HepG2 (cell line): ENCODE results near the gene INKA2. TPM values are rescaled to one million over a fixed set of nuclear protein-coding genes. Genes with fewer than 3 reads are reported as not detected.

Experiments used
- EEA1 ChIP-seq: sonication (generic); formaldehyde crosslinking; IDR thresholded peaks from 2 replicates; pipeline ENCODE4 v1.5.1; 2020; ENCODE audit warnings: mild to moderate bottlenecking, missing genetic modification reagents, borderline replicate concordance
- HOXA3 ChIP-seq: sonication (generic); formaldehyde crosslinking; IDR thresholded peaks from 2 replicates; pipeline ENCODE4 v1.5.0; 2020; ENCODE audit warnings: missing genetic modification reagents
- ISX ChIP-seq: sonication (generic); formaldehyde crosslinking; conservative IDR thresholded peaks from 2 replicates; pipeline ENCODE4 v1.5.0; 2020; ENCODE audit warnings: missing genetic modification reagents
- KDM5B ChIP-seq: sonication (generic); formaldehyde crosslinking; IDR thresholded peaks from 2 replicates; pipeline ENCODE4 v1.4.0; 2020; ENCODE audit warnings: missing genetic modification reagents, mild to moderate bottlenecking, borderline replicate concordance
- MBD4 ChIP-seq: IDR thresholded peaks from 2 replicates; pipeline ENCODE4 v1.6.1; 2012; ENCODE audit warnings: low read length, inconsistent platforms, borderline replicate concordance
- NCOA1 ChIP-seq: sonication (generic); formaldehyde crosslinking; IDR thresholded peaks from 2 replicates; pipeline ENCODE4 v1.9.0; 2021; ENCODE audit warnings: missing genetic modification reagents
- SP5 ChIP-seq: IDR thresholded peaks from 2 replicates; pipeline ENCODE4 v1.6.1; 2016; ENCODE audit warnings: low read depth, borderline replicate concordance
- THYN1 ChIP-seq: sonication (generic); formaldehyde crosslinking; IDR thresholded peaks from 2 replicates; pipeline ENCODE4 v1.8.1; 2023; ENCODE audit warnings: low read depth, mild to moderate bottlenecking, moderate library complexity, missing genetic modification reagents, borderline replicate concordance
- ZNF333 ChIP-seq: sonication (generic); formaldehyde crosslinking; IDR thresholded peaks from 2 replicates; pipeline ENCODE4 v1.4.0; 2020; ENCODE audit warnings: mild to moderate bottlenecking, missing genetic modification reagents, borderline replicate concordance
- ZNF563 ChIP-seq: sonication (generic); formaldehyde crosslinking; IDR thresholded peaks from 2 replicates; pipeline ENCODE4 v1.8.0; 2022; ENCODE audit warnings: mild to moderate bottlenecking, moderate library complexity, missing genetic modification reagents
- polyA plus RNA-seq, 8 experiments: library from polyadenylated mRNA; depleted of rRNA in 3 of 8; stranded (reverse) in 7 of 8; unstranded in 1 of 8; fragments of >200 nt; fragmentation: Illumina TruSeq in 4 of 8; extraction: Trizol in 4 of 8; gene quantifications; 2 replicates each; pipeline versions ENCODE4 v1.2.1 to v1.2.3, GENCODE V29; 2011 to 2016; ENCODE audit warnings: low read depth in 4 of 8, missing spikeins in 1 of 8, mixed read lengths in 1 of 8; ENCODE audit not compliant: insufficient read depth in 1 of 8
- total RNA-seq, 5 experiments: library from RNA; depleted of rRNA; stranded (reverse); fragments of >200 nt; fragmentation: Illumina TruSeq; extraction: Trizol; gene quantifications; 2 replicates each; pipeline ENCODE4 v1.2.3, GENCODE V29; 2016; ENCODE audit warnings: low read depth in 1 of 5
- TF ChIP-seq, protein P1 (sequence below): sonication (generic); formaldehyde crosslinking; IDR thresholded peaks from 2 replicates; pipeline ENCODE4 v1.5.1; 2020; ENCODE audit warnings: mild to moderate bottlenecking, missing genetic modification reagents, borderline replicate concordance
- TF ChIP-seq, protein P2 (sequence below): sonication (generic); formaldehyde crosslinking; IDR thresholded peaks from 2 replicates; pipeline ENCODE4 v1.4.0; 2020; ENCODE audit warnings: mild to moderate bottlenecking, missing genetic modification reagents
- TF ChIP-seq, protein P3 (sequence below), 2 experiments: sonication (generic) in 1 of 2; formaldehyde crosslinking in 1 of 2; IDR thresholded peaks; 2 replicates each; pipeline versions ENCODE4 v1.4.0 to v1.6.1; 2016 to 2020; ENCODE audit warnings: borderline replicate concordance in 1 of 2, low read depth in 1 of 2, mild to moderate bottlenecking in 1 of 2, missing genetic modification reagents in 1 of 2
- TF ChIP-seq, protein P4 (sequence below): sonication (generic); formaldehyde crosslinking; IDR thresholded peaks from 2 replicates; pipeline ENCODE4 v1.4.0; 2020; ENCODE audit warnings: missing genetic modification reagents
- TF ChIP-seq, protein P5 (sequence below): sonication (generic); formaldehyde crosslinking; IDR thresholded peaks from 2 replicates; pipeline ENCODE4 v1.5.0; 2020; ENCODE audit warnings: missing genetic modification reagents
- TF ChIP-seq, protein P6 (sequence below): sonication (generic); formaldehyde crosslinking; IDR thresholded peaks from 2 replicates; pipeline ENCODE4 v1.4.0; 2020; ENCODE audit warnings: missing genetic modification reagents

INKA2 gene
- total and polyA plus RNA-seq, 2 of the 13 experiments (the other 11 are each of a cell fraction or from before 2014, with no cell fraction given), result 2.6 to 4.6 TPM

DNA sequence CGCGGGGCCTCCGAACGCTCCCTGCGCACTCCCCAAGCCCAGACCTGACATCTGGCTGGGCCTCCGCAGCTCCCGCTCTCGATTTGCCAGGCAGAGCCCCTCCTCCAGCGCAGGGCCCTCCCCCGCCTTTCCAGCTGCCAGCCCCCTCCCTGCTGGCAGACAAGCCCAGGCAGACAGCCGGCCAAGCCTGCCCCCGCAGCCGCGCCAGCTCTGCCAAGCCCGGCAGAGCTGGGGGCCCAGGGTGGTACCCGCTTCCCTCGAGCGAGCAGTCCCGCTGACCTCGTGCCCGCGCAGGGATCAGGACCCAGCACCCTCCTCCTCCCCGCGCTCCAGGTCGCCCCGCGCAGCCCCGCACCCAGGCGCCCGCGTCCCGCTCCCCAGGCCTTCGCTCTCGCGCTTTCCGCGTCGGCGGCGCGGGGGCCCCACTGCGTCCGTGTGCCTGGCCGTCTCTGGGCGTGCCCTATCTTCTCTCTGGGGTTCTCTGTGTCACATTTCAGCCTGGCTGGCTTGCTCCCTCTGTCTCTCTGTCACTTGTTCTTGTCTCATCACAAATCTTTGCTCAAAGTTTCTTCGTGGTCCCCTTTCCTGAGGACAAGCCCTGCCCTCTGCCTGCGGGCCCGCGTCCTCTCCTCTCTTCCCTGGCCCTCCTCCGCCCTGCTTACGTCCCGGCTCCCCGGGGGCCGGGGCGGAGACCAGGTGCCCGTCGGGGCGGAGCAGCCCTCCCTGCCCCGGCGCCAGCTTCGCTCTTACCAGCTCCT lies 580 bp downstream of the INKA2 start (continued):
- TF ChIP-seq MBD4, result no peak
- TF ChIP-seq, protein P1, sequence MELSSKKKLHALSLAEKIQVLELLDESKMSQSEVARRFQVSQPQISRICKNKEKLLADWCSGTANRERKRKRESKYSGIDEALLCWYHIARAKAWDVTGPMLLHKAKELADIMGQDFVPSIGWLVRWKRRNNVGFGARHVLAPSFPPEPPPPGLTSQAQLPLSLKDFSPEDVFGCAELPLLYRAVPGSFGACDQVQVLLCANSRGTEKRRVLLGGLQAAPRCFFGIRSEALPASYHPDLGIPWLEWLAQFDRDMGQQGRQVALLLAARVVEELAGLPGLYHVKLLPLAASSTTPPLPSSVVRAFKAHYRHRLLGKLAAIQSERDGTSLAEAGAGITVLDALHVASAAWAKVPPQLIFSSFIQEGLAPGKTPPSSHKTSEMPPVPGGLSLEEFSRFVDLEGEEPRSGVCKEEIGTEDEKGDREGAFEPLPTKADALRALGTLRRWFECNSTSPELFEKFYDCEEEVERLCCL (CRISPR knock-in tag), result no peak
- TF ChIP-seq, protein P2, sequence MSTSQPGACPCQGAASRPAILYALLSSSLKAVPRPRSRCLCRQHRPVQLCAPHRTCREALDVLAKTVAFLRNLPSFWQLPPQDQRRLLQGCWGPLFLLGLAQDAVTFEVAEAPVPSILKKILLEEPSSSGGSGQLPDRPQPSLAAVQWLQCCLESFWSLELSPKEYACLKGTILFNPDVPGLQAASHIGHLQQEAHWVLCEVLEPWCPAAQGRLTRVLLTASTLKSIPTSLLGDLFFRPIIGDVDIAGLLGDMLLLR (CRISPR knock-in tag), result no peak; the same call in 1 of the 2 replicates
- peak; percentile 66; the same call in 1 of the 2 replicates for TF ChIP-seq ZNF563 (CRISPR knock-in tag)
- TF ChIP-seq, protein P3, sequence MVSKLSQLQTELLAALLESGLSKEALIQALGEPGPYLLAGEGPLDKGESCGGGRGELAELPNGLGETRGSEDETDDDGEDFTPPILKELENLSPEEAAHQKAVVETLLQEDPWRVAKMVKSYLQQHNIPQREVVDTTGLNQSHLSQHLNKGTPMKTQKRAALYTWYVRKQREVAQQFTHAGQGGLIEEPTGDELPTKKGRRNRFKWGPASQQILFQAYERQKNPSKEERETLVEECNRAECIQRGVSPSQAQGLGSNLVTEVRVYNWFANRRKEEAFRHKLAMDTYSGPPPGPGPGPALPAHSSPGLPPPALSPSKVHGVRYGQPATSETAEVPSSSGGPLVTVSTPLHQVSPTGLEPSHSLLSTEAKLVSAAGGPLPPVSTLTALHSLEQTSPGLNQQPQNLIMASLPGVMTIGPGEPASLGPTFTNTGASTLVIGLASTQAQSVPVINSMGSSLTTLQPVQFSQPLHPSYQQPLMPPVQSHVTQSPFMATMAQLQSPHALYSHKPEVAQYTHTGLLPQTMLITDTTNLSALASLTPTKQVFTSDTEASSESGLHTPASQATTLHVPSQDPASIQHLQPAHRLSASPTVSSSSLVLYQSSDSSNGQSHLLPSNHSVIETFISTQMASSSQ (IDR thresholded peaks at IDR 0.05; ENCODE audit: low read depth), result no peak
- TF ChIP-seq, protein P3 (CRISPR knock-in tag; IDR thresholded peaks at IDR 0.05; ENCODE audit: borderline replicate concordance), result no peak; the same call in 1 of the 2 replicates
- TF ChIP-seq, protein P4, sequence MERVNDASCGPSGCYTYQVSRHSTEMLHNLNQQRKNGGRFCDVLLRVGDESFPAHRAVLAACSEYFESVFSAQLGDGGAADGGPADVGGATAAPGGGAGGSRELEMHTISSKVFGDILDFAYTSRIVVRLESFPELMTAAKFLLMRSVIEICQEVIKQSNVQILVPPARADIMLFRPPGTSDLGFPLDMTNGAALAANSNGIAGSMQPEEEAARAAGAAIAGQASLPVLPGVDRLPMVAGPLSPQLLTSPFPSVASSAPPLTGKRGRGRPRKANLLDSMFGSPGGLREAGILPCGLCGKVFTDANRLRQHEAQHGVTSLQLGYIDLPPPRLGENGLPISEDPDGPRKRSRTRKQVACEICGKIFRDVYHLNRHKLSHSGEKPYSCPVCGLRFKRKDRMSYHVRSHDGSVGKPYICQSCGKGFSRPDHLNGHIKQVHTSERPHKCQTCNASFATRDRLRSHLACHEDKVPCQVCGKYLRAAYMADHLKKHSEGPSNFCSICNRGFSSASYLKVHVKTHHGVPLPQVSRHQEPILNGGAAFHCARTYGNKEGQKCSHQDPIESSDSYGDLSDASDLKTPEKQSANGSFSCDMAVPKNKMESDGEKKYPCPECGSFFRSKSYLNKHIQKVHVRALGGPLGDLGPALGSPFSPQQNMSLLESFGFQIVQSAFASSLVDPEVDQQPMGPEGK (CRISPR knock-in tag), result peak; percentile 73; the same call in 1 of the 2 replicates
- TF ChIP-seq ISX (CRISPR knock-in tag), result no peak
- TF ChIP-seq, protein P5, sequence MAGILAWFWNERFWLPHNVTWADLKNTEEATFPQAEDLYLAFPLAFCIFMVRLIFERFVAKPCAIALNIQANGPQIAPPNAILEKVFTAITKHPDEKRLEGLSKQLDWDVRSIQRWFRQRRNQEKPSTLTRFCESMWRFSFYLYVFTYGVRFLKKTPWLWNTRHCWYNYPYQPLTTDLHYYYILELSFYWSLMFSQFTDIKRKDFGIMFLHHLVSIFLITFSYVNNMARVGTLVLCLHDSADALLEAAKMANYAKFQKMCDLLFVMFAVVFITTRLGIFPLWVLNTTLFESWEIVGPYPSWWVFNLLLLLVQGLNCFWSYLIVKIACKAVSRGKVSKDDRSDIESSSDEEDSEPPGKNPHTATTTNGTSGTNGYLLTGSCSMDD (CRISPR knock-in tag), result no peak
- TF ChIP-seq KDM5B (CRISPR knock-in tag), result no peak; the same call in 1 of the 2 replicates
- TF ChIP-seq NCOA1, result peak; percentile 57; the same call in 1 of the 2 replicates
- no peak for TF ChIP-seq EEA1 (CRISPR knock-in tag)
- no peak for TF ChIP-seq HOXA3 (CRISPR knock-in tag)
- 0 out of 2 replicates have a peak, but pooled peaks have one; percentile 17 for TF ChIP-seq ZNF333 (CRISPR knock-in tag)
- TF ChIP-seq, protein P6, sequence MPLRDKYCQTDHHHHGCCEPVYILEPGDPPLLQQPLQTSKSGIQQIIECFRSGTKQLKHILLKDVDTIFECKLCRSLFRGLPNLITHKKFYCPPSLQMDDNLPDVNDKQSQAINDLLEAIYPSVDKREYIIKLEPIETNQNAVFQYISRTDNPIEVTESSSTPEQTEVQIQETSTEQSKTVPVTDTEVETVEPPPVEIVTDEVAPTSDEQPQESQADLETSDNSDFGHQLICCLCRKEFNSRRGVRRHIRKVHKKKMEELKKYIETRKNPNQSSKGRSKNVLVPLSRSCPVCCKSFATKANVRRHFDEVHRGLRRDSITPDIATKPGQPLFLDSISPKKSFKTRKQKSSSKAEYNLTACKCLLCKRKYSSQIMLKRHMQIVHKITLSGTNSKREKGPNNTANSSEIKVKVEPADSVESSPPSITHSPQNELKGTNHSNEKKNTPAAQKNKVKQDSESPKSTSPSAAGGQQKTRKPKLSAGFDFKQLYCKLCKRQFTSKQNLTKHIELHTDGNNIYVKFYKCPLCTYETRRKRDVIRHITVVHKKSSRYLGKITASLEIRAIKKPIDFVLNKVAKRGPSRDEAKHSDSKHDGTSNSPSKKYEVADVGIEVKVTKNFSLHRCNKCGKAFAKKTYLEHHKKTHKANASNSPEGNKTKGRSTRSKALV, result no peak
- TF ChIP-seq THYN1 (CRISPR knock-in tag), result no peak
- TF ChIP-seq SP5 (CRISPR knock-in tag), result no peak; the same call in 1 of the 2 replicates
